Prostate gland (tissue), 2 donors: ENCODE data around the gene TMEM131L.
A peak's percentile ranks its signal among the peaks of the same experiment; 100 is the strongest.

Experiments used
- CTCF ChIP-seq, 4 experiments: fragments of 200-600 bp in 2 of 4; fragments of 450-650 bp in 2 of 4; sonication (generic) in 2 of 4; IDR thresholded peaks; 1 replicate in 3 of 4; 2 replicates in 1 of 4; pipeline ENCODE4 v1.5.1; 2016 to 2019; ENCODE audit warnings: antibody characterized with exemption in 4 of 4, mild to moderate bottlenecking in 2 of 4, moderate library complexity in 2 of 4
- POLR2A ChIP-seq: fragments of 450-650 bp; IDR thresholded peaks from one replicate; pipeline ENCODE4 v1.6.1; 2016; ENCODE audit warnings: antibody characterized with exemption, mild to moderate bottlenecking
- POLR2AphosphoS5 ChIP-seq: sonication (generic); formaldehyde crosslinking; IDR thresholded peaks from one replicate; pipeline ENCODE4 v1.6.1; 2017; ENCODE audit warnings: antibody characterized with exemption

- TF ChIP-seq CTCF (IDR thresholded peaks at IDR 0.05) (peak in 3 of 4 experiments; percentile 33 to 67 (median 54)), POLR2A (no peak), POLR2AphosphoS5 (peak; percentile 31)
Observed at GRCh38 chr4:153643406-153644383, 177.5 kb downstream of the TMEM131L start.
